WERI-Rb-1 (cell line): Measurements from ENCODE around the gene CMKLR1.

Source experiments
- DNase-seq: peaks from one replicate; pipeline ENCODE4 v3.0.0-alpha.2; 2020
- H3K27ac ChIP-seq: fragments of 250-450 bp; sonication (Bioruptor Pico); 2 replicates; pipeline ENCODE4 v1.5.1; 2020; ENCODE audit warnings: mild to moderate bottlenecking, moderate library complexity
- H3K27me3 ChIP-seq: fragments of 250-450 bp; sonication (Bioruptor Pico); 2 replicates; pipeline ENCODE4 v1.5.1; 2021; ENCODE audit warnings: mild to moderate bottlenecking, low read depth, moderate library complexity; ENCODE audit not compliant: insufficient read depth, severe bottlenecking
- H3K36me3 ChIP-seq: fragments of 250-450 bp; sonication (Bioruptor Pico); 2 replicates; pipeline ENCODE4 v1.5.1; 2020; ENCODE audit warnings: mild to moderate bottlenecking, moderate library complexity
- H3K4me3 ChIP-seq: 2 replicates; pipeline ENCODE4 v1.5.1; 2011; ENCODE audit warnings: low read depth, mild to moderate bottlenecking, control low read depth, low read length
- H3K9me3 ChIP-seq: fragments of 250-450 bp; sonication (Bioruptor Pico); 2 replicates; pipeline ENCODE4 v1.5.1; 2021; ENCODE audit warnings: mild to moderate bottlenecking, moderate library complexity; ENCODE audit not compliant: severe bottlenecking
- TF ChIP-seq, protein P1 (sequence below): IDR thresholded peaks from 2 replicates; pipeline ENCODE4 v1.5.1; 2011; ENCODE audit warnings: low read depth, mild to moderate bottlenecking, control low read depth, inconsistent platforms, low read length

CMKLR1 gene

DNA sequence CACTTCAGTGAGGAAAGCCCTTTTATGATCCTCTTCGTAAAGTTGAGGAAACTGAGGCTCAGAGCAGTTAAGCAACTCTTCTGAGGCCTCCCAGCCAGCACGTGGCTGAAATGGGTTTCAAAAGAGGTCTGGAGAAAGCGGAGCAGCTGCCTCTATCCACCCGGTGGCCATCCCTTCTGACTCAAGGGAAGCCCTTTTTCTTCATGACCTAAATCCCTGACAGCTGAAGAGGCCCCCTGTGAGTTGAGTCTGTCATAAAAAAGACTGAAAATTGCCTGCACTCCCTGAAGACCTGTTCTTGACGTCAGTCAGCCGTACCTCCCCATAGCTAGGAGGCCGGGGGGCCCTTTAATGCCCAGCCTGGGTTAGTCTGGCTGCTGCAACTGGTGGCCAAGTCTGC lies 10.7 kb downstream of the CMKLR1 start:
- H3K36me3 ChIP-seq: no peaks in the 10 kb centered on the region
- H3K4me3 ChIP-seq: no peak overlapping the region
- TF ChIP-seq, protein P1, sequence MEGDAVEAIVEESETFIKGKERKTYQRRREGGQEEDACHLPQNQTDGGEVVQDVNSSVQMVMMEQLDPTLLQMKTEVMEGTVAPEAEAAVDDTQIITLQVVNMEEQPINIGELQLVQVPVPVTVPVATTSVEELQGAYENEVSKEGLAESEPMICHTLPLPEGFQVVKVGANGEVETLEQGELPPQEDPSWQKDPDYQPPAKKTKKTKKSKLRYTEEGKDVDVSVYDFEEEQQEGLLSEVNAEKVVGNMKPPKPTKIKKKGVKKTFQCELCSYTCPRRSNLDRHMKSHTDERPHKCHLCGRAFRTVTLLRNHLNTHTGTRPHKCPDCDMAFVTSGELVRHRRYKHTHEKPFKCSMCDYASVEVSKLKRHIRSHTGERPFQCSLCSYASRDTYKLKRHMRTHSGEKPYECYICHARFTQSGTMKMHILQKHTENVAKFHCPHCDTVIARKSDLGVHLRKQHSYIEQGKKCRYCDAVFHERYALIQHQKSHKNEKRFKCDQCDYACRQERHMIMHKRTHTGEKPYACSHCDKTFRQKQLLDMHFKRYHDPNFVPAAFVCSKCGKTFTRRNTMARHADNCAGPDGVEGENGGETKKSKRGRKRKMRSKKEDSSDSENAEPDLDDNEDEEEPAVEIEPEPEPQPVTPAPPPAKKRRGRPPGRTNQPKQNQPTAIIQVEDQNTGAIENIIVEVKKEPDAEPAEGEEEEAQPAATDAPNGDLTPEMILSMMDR: no peak
- no peak for DNase-seq
- H3K27ac ChIP-seq: no peak overlapping the region
- no peaks in the 10 kb centered on the region for H3K9me3 ChIP-seq
- H3K27me3 ChIP-seq: peaks cover 32% of the 10 kb centered on the region

DNA sequence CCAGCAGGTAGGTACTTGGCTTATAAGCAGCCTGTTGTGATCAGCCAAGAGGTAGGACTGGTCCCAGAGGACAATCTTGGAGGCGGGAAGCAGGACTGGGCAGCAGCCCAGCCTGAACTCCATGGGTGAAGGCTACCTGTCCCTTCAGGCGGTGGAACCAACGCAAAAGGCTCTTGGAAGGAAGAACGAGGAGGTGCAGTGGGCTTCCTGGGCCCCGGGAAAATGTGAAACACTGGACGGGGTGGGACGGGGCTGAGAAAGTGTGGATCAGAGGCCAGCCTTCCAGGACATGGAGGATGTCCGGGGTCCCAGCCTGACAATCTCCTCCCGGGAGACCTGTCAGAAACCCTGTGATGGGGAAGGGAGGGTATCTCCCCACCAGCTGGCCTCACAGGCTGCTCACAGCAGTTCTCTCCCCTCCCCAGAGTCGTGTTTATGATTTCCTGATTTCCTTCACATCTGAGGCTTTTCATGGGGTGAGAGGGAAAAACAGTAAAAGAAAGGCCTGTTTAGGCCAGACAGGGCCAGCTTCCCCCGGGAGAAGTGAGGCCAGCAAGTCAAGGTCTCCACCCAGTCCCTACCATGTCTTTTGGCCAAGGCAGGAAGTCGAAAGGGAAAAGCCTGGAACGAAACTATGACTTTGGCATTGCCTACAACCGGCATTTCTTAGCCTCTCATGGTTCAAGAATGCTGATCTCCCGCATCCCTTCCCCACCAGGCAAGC lies 11.3 kb downstream of the CMKLR1 start:
- H3K4me3 ChIP-seq: no peak overlapping the region
- DNase-seq: no peak
- no peak overlapping the region for H3K27ac ChIP-seq
- no peaks in the 10 kb centered on the region for H3K9me3 ChIP-seq
- peaks cover 38% of the 10 kb centered on the region for H3K27me3 ChIP-seq
- TF ChIP-seq, protein P1: no peak
- no peaks in the 10 kb centered on the region for H3K36me3 ChIP-seq

DNA sequence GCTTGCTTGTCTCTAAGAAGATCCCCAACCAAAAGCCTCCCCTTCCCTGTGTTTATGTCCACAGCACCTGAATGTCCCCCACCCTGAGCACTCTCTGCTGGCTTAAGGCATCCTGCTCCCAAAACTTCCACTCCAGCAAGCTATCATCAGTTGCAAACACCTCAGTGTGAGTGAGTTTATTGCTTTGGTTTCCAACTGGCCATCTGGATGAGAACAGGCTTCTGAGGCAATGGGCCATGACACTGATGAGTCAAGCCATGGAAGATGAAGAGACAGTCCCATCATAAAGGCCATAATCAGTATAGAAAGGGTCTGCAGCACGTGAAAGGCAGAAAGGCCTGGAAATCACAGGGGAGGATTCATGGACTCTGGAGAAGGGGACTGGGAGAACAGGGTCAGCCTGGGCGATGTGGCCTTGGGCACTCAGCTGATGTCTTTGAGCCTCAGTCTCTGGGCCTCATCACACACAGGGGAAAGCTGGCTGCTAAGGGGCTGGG lies 12.8 kb downstream of the CMKLR1 start:
- DNase-seq: no peak
- Histone ChIP-seq H3K27ac (no peak overlapping the region), H3K9me3 (no peaks in the 10 kb centered on the region), H3K27me3 (peaks cover 45% of the 10 kb centered on the region), H3K4me3 (no peak overlapping the region), H3K36me3 (no peaks in the 10 kb centered on the region)
- TF ChIP-seq, protein P1: no peak

DNA sequence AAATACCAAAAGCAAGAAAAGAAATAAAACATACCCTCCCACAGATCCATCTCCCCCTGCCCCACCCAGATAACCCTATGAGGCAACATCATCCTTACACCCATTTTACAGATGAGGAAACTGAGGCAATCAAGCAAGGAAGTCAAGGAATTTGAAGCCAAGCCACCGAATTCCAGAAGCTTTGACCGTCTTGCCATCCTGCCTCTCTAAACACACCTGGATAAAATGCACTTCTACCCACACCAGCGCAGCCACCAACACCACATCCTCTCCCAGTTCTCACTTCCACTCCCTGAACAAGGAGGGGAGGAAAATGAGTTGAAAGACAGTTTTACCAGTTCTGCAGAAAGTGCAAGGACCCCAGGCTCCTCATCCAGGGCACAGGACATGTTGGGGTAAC lies 13.6 kb downstream of the CMKLR1 start:
- no peak overlapping the region for H3K4me3 ChIP-seq
- TF ChIP-seq, protein P1: no peak
- H3K36me3 ChIP-seq: no peaks in the 10 kb centered on the region
- no peak for DNase-seq
- no peaks in the 10 kb centered on the region for H3K9me3 ChIP-seq
- H3K27ac ChIP-seq: no peak overlapping the region
- peaks cover 46% of the 10 kb centered on the region for H3K27me3 ChIP-seq

DNA sequence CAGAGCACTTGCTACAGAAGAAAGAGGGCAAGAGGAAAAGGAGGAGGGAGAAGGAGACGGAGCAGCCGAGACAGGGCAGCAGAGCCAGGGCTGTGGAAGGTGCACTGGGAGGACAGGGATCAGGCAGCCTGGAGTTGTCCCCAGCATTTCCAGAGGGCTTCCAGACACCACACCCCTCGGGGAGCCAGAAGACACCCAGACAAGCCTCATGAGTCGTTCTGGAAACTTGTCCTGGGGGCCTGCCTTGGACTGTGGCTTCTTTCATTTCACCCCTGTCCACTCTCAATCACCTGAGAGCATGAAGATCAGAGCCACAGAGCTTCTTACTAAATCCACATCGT lies 14.1 kb downstream of the CMKLR1 start:
- H3K27ac ChIP-seq: no peak overlapping the region
- no peak for DNase-seq
- no peak overlapping the region for H3K4me3 ChIP-seq
- no peaks in the 10 kb centered on the region for H3K36me3 ChIP-seq
- TF ChIP-seq, protein P1: no peak
- no peaks in the 10 kb centered on the region for H3K9me3 ChIP-seq
- peaks cover 47% of the 10 kb centered on the region for H3K27me3 ChIP-seq
